Nephron (organoid): ENCODE measurements around the gene SPDEF.

ENCODE experiments used
- H3K27ac Mint-ChIP-seq, 3 experiments: 2 replicates each; pipeline ENCODE4 v1.8.0; 2020; ENCODE audit warnings: mixed read lengths in 3 of 3, mild to moderate bottlenecking in 2 of 3, moderate library complexity in 1 of 3
- H3K27me3 Mint-ChIP-seq: 2 replicates; pipeline ENCODE4 v1.8.0; 2021; ENCODE audit warnings: low read depth, mild to moderate bottlenecking, moderate library complexity, mixed read lengths
- H3K36me3 Mint-ChIP-seq: 2 replicates; pipeline ENCODE4 v1.8.0; 2020; ENCODE audit warnings: low read depth, mixed read lengths
- H3K4me1 Mint-ChIP-seq: 2 replicates; pipeline ENCODE4 v1.8.0; 2020; ENCODE audit warnings: mixed read lengths
- H3K4me3 Mint-ChIP-seq, 3 experiments: 2 replicates each; pipeline ENCODE4 v1.8.0; 2020; ENCODE audit warnings: mild to moderate bottlenecking in 3 of 3, mixed read lengths in 3 of 3, moderate library complexity in 2 of 3
- H3K9me3 Mint-ChIP-seq: 2 replicates; pipeline ENCODE4 v1.8.0; 2020; ENCODE audit warnings: mixed read lengths
- TF ChIP-seq, protein P1 (sequence below), 3 experiments: fragments of 200-600 bp; sonication (generic); IDR thresholded peaks; one replicate each; pipeline ENCODE4 v1.5.0; 2021; ENCODE audit warnings: antibody characterized with exemption in 3 of 3; ENCODE audit not compliant: unreplicated experiment in 3 of 3

The SPDEF gene

DNA sequence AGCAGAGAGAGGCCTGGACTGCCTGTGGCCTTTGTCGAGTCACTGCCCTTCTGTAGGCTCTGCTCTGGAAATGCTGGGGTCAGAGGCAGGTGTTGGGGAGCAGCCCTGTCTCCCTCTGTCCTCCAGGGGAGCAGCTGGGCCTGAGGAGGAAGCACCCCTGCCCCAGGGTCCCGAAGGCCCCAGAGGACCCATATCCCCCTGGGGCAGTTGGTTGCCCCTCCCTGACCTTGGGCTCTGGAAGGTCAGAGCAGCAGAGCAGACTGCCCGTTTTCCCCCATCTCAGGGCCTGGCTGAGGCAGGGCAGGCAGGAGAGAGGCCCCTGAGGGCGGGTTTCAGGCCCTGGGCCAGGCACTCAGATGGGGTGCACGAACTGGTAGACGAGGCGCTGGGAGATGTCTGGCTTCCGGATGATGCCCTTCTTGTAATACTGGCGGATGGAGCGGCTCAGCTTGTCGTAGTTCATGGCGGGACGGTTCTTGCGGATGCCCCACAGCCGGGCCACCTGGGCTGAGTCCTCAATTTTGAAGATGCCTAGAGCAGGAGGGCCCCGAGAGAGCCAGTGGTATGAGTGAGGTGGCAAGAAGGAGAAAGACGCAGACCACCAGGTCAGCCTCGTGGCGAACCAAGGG, 18.1 kb downstream of the SPDEF start:
- no peaks in the 10 kb centered on the region for H3K36me3 Mint-ChIP-seq
- H3K27me3 Mint-ChIP-seq, result no peaks in the 10 kb centered on the region
- peaks cover 16% of the 10 kb centered on the region for H3K4me1 Mint-ChIP-seq
- H3K9me3 Mint-ChIP-seq, result no peaks in the 10 kb centered on the region
- TF ChIP-seq, protein P1, sequence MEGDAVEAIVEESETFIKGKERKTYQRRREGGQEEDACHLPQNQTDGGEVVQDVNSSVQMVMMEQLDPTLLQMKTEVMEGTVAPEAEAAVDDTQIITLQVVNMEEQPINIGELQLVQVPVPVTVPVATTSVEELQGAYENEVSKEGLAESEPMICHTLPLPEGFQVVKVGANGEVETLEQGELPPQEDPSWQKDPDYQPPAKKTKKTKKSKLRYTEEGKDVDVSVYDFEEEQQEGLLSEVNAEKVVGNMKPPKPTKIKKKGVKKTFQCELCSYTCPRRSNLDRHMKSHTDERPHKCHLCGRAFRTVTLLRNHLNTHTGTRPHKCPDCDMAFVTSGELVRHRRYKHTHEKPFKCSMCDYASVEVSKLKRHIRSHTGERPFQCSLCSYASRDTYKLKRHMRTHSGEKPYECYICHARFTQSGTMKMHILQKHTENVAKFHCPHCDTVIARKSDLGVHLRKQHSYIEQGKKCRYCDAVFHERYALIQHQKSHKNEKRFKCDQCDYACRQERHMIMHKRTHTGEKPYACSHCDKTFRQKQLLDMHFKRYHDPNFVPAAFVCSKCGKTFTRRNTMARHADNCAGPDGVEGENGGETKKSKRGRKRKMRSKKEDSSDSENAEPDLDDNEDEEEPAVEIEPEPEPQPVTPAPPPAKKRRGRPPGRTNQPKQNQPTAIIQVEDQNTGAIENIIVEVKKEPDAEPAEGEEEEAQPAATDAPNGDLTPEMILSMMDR (IDR thresholded peaks at IDR 0.05; ENCODE audit: unreplicated experiment in 3 of 3), result no peak
- no peak overlapping the region for H3K4me3 Mint-ChIP-seq
- no peak overlapping the region for H3K27ac Mint-ChIP-seq

DNA sequence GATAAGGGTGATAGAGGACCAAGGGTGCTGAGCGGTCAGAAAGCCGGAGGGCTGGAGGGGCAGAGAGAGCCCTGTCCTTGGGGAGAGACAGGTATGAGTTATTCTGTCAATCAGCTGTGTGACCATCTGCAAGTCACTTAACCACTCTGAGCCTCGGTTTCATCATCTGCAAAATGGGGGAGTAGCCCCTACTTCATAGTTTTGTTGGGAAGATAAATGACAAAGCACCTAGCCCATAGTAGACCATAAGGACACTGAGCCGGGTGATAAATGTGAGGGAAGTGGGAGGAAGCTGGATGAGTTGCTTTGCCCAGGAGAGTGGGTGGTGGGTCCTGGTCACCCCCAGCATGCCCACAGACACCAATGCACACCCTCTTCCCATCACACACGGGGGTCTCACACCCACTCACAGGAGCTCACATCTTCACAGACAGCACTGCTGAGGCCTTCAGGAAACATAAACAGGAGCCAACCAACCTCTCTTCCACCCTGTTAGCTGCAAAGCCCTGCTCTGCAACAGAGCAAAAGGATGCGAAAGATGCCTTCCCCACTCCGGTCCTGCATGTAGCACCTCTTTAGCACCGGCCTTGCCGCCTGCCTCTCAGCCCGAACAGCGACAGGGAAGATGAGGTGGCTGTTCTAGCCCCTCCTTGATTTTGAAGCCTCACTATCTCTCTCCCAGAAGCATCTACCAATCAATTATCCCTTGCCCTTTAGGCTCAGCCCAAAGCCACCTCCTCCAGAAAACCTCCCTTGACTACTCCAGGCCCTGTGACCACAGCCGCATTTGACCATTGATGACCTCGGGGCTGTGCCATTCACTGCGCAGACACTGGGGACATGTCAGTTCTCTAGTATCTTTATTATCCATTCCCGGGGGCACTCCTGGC, 18.9 kb downstream of the SPDEF start:
- H3K4me1 Mint-ChIP-seq, result peaks cover 16% of the 10 kb centered on the region
- no peaks in the 10 kb centered on the region for H3K36me3 Mint-ChIP-seq
- H3K27me3 Mint-ChIP-seq, result no peaks in the 10 kb centered on the region
- H3K9me3 Mint-ChIP-seq, result no peaks in the 10 kb centered on the region
- peak overlapping the region in 1 of 3 experiments; percentile 39 for H3K27ac Mint-ChIP-seq
- TF ChIP-seq, protein P1 (IDR thresholded peaks at IDR 0.05; ENCODE audit: unreplicated experiment in 3 of 3), result no peak
- H3K4me3 Mint-ChIP-seq, result no peak overlapping the region

DNA sequence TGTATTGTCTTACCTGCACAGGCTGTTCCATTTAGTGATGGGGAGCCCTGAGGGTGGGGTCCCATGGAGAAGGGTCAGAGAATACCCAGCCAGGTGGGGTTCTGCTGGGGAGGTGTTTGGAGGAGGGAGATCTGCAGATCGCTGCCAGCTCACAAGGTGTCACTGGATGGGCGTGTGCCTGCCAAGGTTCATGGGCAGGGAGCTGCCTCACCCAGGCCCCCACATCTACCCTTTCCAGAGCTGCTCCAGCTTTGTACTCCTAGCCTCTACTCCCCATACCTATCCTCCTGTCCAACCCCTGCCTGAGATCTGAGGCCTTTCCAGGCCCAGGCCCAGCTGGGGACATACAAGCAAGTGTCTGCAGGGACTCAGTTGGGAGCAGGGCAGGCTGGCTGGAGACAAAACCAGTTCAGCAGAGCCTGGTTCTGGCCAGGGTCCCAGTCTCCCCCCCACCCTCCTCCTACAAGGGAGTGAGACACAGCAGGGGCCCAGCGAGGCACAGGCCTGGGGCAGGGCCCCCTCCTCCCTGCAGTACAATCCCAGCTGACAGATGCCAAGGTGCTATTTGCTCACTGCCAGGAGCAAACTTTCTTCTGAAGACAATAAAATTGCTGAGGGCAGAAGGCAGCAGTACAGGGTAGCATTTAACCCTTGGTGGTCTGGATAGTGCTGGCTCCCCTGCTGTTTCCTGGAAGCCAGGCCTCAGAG, 19.7 kb downstream of the SPDEF start:
- H3K27me3 Mint-ChIP-seq, result peaks cover 4% of the 10 kb centered on the region
- peaks cover 16% of the 10 kb centered on the region for H3K4me1 Mint-ChIP-seq
- no peaks in the 10 kb centered on the region for H3K36me3 Mint-ChIP-seq
- TF ChIP-seq, protein P1 (IDR thresholded peaks at IDR 0.05; ENCODE audit: unreplicated experiment in 3 of 3), result no peak
- no peaks in the 10 kb centered on the region for H3K9me3 Mint-ChIP-seq
- H3K4me3 Mint-ChIP-seq, result peak overlapping the region in 1 of 3 experiments; percentile 16
- H3K27ac Mint-ChIP-seq, result peak overlapping the region in 2 of 3 experiments; percentile 9 to 39

DNA sequence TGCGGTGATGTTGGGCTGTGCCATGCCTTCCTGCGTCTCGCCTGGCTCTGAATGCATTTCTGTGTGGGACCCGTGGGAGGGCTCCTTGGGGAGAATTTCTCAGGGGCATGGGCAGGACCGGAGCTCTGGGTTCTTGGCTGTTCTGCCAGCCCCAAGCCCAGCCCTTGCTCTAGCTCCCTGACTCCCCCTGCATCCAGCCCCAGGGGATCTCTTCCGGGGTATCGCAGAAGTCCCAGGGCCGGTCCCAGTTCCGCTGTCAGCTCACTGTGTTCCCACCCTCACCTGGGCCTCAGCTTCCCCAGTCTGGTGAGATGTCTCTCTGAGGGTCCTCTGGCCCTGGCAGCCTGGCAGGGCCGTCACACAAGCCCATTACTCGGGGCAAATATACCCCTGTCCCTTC, 20.5 kb downstream of the SPDEF start:
- Mint-ChIP-seq H3K27me3 (peaks cover 9% of the 10 kb centered on the region), H3K4me1 (peaks cover 16% of the 10 kb centered on the region), H3K36me3 (no peaks in the 10 kb centered on the region), H3K4me3 (no peak overlapping the region), H3K27ac (peak overlapping the region in 2 of 3 experiments; percentile 9 to 39), H3K9me3 (no peaks in the 10 kb centered on the region)
- TF ChIP-seq, protein P1 (IDR thresholded peaks at IDR 0.05; ENCODE audit: unreplicated experiment in 3 of 3), result no peak

DNA sequence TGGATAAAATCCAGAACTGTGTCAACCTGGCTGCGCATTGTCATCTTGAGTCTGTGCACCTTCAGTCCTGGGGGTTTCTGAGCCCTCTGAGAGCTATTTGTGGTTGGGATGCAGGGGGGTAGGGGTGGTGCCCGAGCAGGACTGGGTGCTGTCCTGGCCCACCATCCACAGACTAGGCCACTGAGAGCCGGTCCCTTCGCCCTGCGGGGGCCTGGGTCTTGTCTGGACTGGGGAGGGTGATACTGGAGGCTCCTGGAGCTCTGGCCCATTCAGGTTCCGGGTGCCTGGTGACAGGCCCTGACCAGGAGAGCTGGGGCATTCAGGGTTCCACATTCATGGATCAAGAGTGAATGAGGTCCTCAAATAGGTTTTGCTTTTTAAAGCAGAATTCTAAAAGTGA, 20.9 kb downstream of the SPDEF start:
- Mint-ChIP-seq H3K4me3 (no peak overlapping the region), H3K27me3 (peaks cover 9% of the 10 kb centered on the region), H3K9me3 (no peaks in the 10 kb centered on the region), H3K27ac (peak overlapping the region in 1 of 3 experiments; percentile 74), H3K4me1 (peaks cover 16% of the 10 kb centered on the region), H3K36me3 (no peaks in the 10 kb centered on the region)
- TF ChIP-seq, protein P1 (IDR thresholded peaks at IDR 0.05; ENCODE audit: unreplicated experiment in 3 of 3), result no peak
